Activated T-helper 1 cell treated with anti-CD3 and anti-CD28 coated beads, Interleukin-12 subunit alpha, Interleukin-12 subunit beta, Interleukin-2, Interleukin-4 antibody, amounts not matched to agents 30 ng/mL and 10 ng/mL and 1 ng/mL, durations not matched to agents 14 hours and 24 hours and 36 hours (primary cell): ENCODE data around the gene RAB25. TPM values are rescaled to one million over a fixed set of nuclear protein-coding genes. Genes with fewer than 3 reads are reported as not detected.
"Not testable (repeated sequence)": the region's sequence is repeated elsewhere in the genome, so short reads cannot be mapped to it uniquely, and the experiment has no call there.

ENCODE experiments used
- DNase-seq: peaks from one replicate; pipeline ENCODE4 v3.0.0; 2021; ENCODE audit warnings: low spot score
- H3K27ac Mint-ChIP-seq: one replicate; pipeline ENCODE4 v1.8.0; 2021; ENCODE audit warnings: mild to moderate bottlenecking, mixed read lengths
- H3K27me3 Mint-ChIP-seq: one replicate; pipeline ENCODE4 v1.8.0; 2022; ENCODE audit warnings: mild to moderate bottlenecking, moderate library complexity, mixed read lengths; ENCODE audit not compliant: insufficient read depth
- H3K36me3 Mint-ChIP-seq: one replicate; pipeline ENCODE4 v1.8.0; 2021; ENCODE audit warnings: low read depth, mixed read lengths
- H3K4me1 Mint-ChIP-seq: one replicate; pipeline ENCODE4 v1.8.0; 2021; ENCODE audit warnings: low read depth, mixed read lengths
- H3K4me3 Mint-ChIP-seq: one replicate; pipeline ENCODE4 v1.8.0; 2021; ENCODE audit warnings: mild to moderate bottlenecking, moderate library complexity, mixed read lengths
- H3K9me3 Mint-ChIP-seq: one replicate; pipeline ENCODE4 v1.8.0; 2021; ENCODE audit warnings: mixed read lengths
- intact Hi-C: fragments of 100-400 bp; cut with micrococcal nuclease; formaldehyde crosslinking; loops from one replicate; pipeline ENCODE4 v1.15.1; 2024
- total RNA-seq: library from RNA; stranded (reverse); gene quantifications from 2 replicates; pipeline ENCODE4 v1.2.3, GENCODE V29; 2022

Gene RAB25
- 0.18 TPM in 1 of 2 replicates, not detected in the other for total RNA-seq

- no peak within 1 kb of the TSS for H3K4me3 Mint-ChIP-seq
- intact Hi-C loops, result no loop called here
- H3K27me3 Mint-ChIP-seq, result no peaks in the 10 kb centered on the region
- DNase-seq, result no peak
- H3K4me1 Mint-ChIP-seq, result peaks cover 17% of the 10 kb centered on the region
- no peak within 1 kb of the TSS for H3K27ac Mint-ChIP-seq
- H3K9me3 Mint-ChIP-seq, result no peaks in the 10 kb centered on the region
- H3K36me3 Mint-ChIP-seq, result peaks cover 9% of the 10 kb centered on the region
These were observed at the start of gene RAB25 for GRCh38 chr1:156060937-156061636. Gene RAB25, plus strand, starts transcription at chr1:156061160. Its CDS starts 241 bp downstream, at chr1:156061401.

- H3K27ac Mint-ChIP-seq, result no peak overlapping the region
- H3K36me3 Mint-ChIP-seq, result peaks cover 52% of the 10 kb centered on the region
These were observed 48.7 kb upstream of the RAB25 start for GRCh38 chr1:156012051-156012817.

GRCh38 chr1:156014829-156015228 lies 46.1 kb upstream of the RAB25 start:
- no peak overlapping the region for H3K4me3 Mint-ChIP-seq
- no peaks in the 10 kb centered on the region for H3K27me3 Mint-ChIP-seq
- no peak overlapping the region for H3K27ac Mint-ChIP-seq
- H3K4me1 Mint-ChIP-seq, result peaks cover 16% of the 10 kb centered on the region
- H3K36me3 Mint-ChIP-seq, result peaks cover 52% of the 10 kb centered on the region
- no peak for DNase-seq
- intact Hi-C loops, result no loop called here
- no peaks in the 10 kb centered on the region for H3K9me3 Mint-ChIP-seq

More at GRCh38 chr1:156012051-156012817, 48.7 kb upstream of the RAB25 start:
- DNase-seq, result no peak
- intact Hi-C loops, result no loop called here
- peaks cover 12% of the 10 kb centered on the region for H3K4me1 Mint-ChIP-seq
- H3K27me3 Mint-ChIP-seq, result no peaks in the 10 kb centered on the region
- no peak overlapping the region for H3K4me3 Mint-ChIP-seq
- H3K9me3 Mint-ChIP-seq, result no peaks in the 10 kb centered on the region

GRCh38 chr1:156019946-156020292 lies 41.0 kb upstream of the RAB25 start:
- peaks cover 23% of the 10 kb centered on the region for H3K4me1 Mint-ChIP-seq
- H3K4me3 Mint-ChIP-seq, result peak overlapping the region; percentile 98
- no peaks in the 10 kb centered on the region for H3K27me3 Mint-ChIP-seq
- peaks cover 22% of the 10 kb centered on the region for H3K36me3 Mint-ChIP-seq
- no peaks in the 10 kb centered on the region for H3K9me3 Mint-ChIP-seq
- peak overlapping the region; percentile 94 for H3K27ac Mint-ChIP-seq
- intact Hi-C loops, result loop anchor here (1.0 kb wide), 3 partner anchors 42 to 263 kb away; partner anchors contain the start of genes ARHGEF2 and SYT11
- no peak for DNase-seq

GRCh38 chr1:156020293-156021092 lies 40.5 kb upstream of the RAB25 start, which contains the start of gene SSR2:
Gene SSR2, minus strand, starts transcription at chr1:156020951. Its CDS starts 784 bp downstream, at chr1:156020167.
- intact Hi-C loops, result loop anchor here (1.0 kb wide), 7 partner anchors 31 to 263 kb away; partner anchors contain the start of genes ARHGEF2, KHDC4, LAMTOR2 and SYT11
- peaks cover 22% of the 10 kb centered on the region for H3K36me3 Mint-ChIP-seq
- peaks cover 4% of the 10 kb centered on the region for H3K27me3 Mint-ChIP-seq
- peak; percentile 85 for DNase-seq
- H3K9me3 Mint-ChIP-seq, result no peaks in the 10 kb centered on the region
- peak within 1 kb of the TSS; percentile 98 for H3K4me3 Mint-ChIP-seq
- peak within 1 kb of the TSS; percentile 94 for H3K27ac Mint-ChIP-seq
- H3K4me1 Mint-ChIP-seq, result peaks cover 29% of the 10 kb centered on the region

GRCh38 chr1:156021093-156021428 lies 39.9 kb upstream of the RAB25 start:
- Mint-ChIP-seq H3K9me3 (no peaks in the 10 kb centered on the region), H3K4me1 (peaks cover 29% of the 10 kb centered on the region), H3K36me3 (peaks cover 22% of the 10 kb centered on the region), H3K4me3 (peak overlapping the region; percentile 98), H3K27me3 (peaks cover 4% of the 10 kb centered on the region), H3K27ac (peak overlapping the region; percentile 94)
- intact Hi-C loops, result loop anchor here (1.0 kb wide), 4 partner anchors 32 to 87 kb away; partner anchors contain the start of genes KHDC4 and LAMTOR2
- DNase-seq, result no peak

- H3K9me3 Mint-ChIP-seq, result no peaks in the 10 kb centered on the region
- peak overlapping the region; percentile 53 for H3K4me3 Mint-ChIP-seq
- no peak for DNase-seq
- no peak overlapping the region for H3K27ac Mint-ChIP-seq
- peaks cover 4% of the 10 kb centered on the region for H3K27me3 Mint-ChIP-seq
- peaks cover 29% of the 10 kb centered on the region for H3K4me1 Mint-ChIP-seq
- peaks cover 18% of the 10 kb centered on the region for H3K36me3 Mint-ChIP-seq
- intact Hi-C loops, result loop anchor here (1.0 kb wide), 4 partner anchors 32 to 88 kb away; partner anchors contain the start of genes KHDC4 and LAMTOR2
These were observed 39.0 kb upstream of the RAB25 start for GRCh38 chr1:156021954-156022353.

GRCh38 chr1:156024801-156025200 lies 36.2 kb upstream of the RAB25 start:
- H3K27me3 Mint-ChIP-seq, result peaks cover 8% of the 10 kb centered on the region
- intact Hi-C loops, result no loop called here

GRCh38 chr1:156025876-156026275 lies 35.1 kb upstream of the RAB25 start:
- H3K9me3 Mint-ChIP-seq, result no peaks in the 10 kb centered on the region
- peaks cover 13% of the 10 kb centered on the region for H3K4me1 Mint-ChIP-seq
- DNase-seq, result peak; percentile 8
- peaks cover 8% of the 10 kb centered on the region for H3K27me3 Mint-ChIP-seq
- no peak overlapping the region for H3K4me3 Mint-ChIP-seq
- H3K27ac Mint-ChIP-seq, result no peak overlapping the region
- intact Hi-C loops, result loop anchor here (1.0 kb wide), 1 partner anchor 40 kb away; no protein-coding TSS in a partner anchor
- no peaks in the 10 kb centered on the region for H3K36me3 Mint-ChIP-seq

More at GRCh38 chr1:156024801-156025200, 36.2 kb upstream of the RAB25 start:
- Mint-ChIP-seq H3K27ac (no peak overlapping the region), H3K9me3 (no peaks in the 10 kb centered on the region), H3K4me3 (no peak overlapping the region), H3K4me1 (peaks cover 19% of the 10 kb centered on the region), H3K36me3 (peaks cover 3% of the 10 kb centered on the region)
- DNase-seq, result no peak

- no peaks in the 10 kb centered on the region for H3K36me3 Mint-ChIP-seq
- no peak for DNase-seq
- H3K4me3 Mint-ChIP-seq, result no peak overlapping the region
- peaks cover 12% of the 10 kb centered on the region for H3K4me1 Mint-ChIP-seq
- intact Hi-C loops, result loop anchor here (1.0 kb wide), 1 partner anchor 40 kb away; no protein-coding TSS in a partner anchor
- no peak overlapping the region for H3K27ac Mint-ChIP-seq
- H3K9me3 Mint-ChIP-seq, result no peaks in the 10 kb centered on the region
- peaks cover 8% of the 10 kb centered on the region for H3K27me3 Mint-ChIP-seq
These were observed 34.4 kb upstream of the RAB25 start for GRCh38 chr1:156026588-156026987.

GRCh38 chr1:156033011-156033410 lies 27.9 kb upstream of the RAB25 start:
- intact Hi-C loops, result no loop called here
- Mint-ChIP-seq H3K27me3 (peaks cover 9% of the 10 kb centered on the region), H3K4me3 (no peak overlapping the region), H3K4me1 (peaks cover 12% of the 10 kb centered on the region), H3K36me3 (peaks cover 9% of the 10 kb centered on the region), H3K27ac (no peak overlapping the region), H3K9me3 (no peaks in the 10 kb centered on the region)
- DNase-seq, result no peak

GRCh38 chr1:156034991-156035390 lies 26.0 kb upstream of the RAB25 start:
- DNase-seq, intact Hi-C loops, H3K9me3 Mint-ChIP-seq, H3K4me3 Mint-ChIP-seq, H3K27ac Mint-ChIP-seq, H3K27me3 Mint-ChIP-seq: not testable (repeated sequence)
- peaks cover 12% of the 10 kb centered on the region for H3K4me1 Mint-ChIP-seq
- H3K36me3 Mint-ChIP-seq, result peaks cover 12% of the 10 kb centered on the region
